Measurements from ENCODE around the gene CCDC33.

Gene CCDC33

DNA sequence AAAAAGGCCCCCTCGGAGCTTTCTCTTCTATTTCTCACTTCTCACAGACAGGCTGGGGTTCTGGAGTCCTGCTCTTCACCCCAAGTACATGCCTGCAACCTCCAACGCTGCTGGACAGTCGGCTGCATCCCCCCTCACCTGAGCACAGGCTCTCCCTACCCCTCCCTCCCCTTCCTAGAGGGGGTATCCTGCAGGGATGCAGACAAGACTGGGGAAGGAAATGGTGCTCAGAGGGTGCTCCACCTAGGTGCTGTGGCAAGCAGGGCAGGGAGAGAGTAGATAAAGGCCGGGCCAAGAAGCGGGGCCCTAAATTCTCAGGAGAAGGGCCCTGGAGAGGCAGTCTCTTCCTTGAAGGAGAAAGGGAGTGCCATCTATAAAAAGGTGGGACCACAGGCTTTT is 26.6 kb upstream of the CCDC33 start:
- no peak for DNase-seq

- no peak for DNase-seq
Observed at GRCh38 chr15:74209997-74210671, 26.0 kb upstream of the CCDC33 start.

- DNase-seq = no peak
Observed at GRCh38 chr15:74210729-74211128, 25.4 kb upstream of the CCDC33 start.

- no peak for DNase-seq
Observed at GRCh38 chr15:74211656-74212055, 24.5 kb upstream of the CCDC33 start.

- DNase-seq = no peak
Observed at GRCh38 chr15:74212494-74212893, 23.6 kb upstream of the CCDC33 start.

DNA sequence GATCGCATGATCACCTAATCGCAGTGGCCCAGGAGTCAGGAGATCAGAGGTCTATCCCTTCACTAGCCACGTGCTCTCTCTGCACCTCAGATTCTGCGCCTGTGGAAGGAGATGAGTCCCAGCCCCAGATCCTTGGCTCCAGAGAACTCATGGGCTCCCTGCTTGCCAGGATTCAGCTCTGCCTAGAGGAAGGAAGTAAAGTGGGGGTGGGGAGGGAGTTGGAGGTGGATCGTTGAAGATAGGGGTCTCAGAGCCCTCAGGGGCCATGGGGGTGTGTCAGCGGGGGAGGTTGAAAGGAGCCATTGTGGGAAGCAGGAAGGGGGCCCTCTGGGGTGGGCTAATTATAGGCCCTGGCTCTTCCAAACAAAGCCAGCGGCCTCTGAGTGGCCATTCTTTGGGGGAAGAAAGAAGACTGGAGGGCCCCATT is 22.3 kb upstream of the CCDC33 start:
- DNase-seq = no peak

GRCh38 chr15:74214324-74215021 is 21.7 kb upstream of the CCDC33 start:
- no peak for DNase-seq

DNA sequence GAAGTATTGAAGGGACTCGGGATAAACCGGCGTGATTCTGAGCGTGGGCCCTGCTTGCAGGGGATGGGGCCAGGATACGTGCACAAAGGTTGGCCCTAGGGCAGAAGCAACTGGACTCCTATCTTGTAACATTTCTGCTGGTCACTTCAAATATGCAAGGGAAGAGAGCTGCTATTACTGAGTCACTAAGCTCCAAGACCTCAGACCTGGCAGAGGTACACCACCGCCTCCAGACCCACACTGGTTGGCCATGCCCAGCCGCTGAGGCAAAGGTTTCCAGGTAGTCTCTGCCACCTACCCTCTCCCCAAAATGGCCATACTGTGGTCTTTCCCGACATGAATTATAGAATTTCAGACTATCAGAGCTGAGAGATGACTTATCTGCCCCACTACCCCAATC is 20.2 kb upstream of the CCDC33 start:
- DNase-seq = no peak

DNA sequence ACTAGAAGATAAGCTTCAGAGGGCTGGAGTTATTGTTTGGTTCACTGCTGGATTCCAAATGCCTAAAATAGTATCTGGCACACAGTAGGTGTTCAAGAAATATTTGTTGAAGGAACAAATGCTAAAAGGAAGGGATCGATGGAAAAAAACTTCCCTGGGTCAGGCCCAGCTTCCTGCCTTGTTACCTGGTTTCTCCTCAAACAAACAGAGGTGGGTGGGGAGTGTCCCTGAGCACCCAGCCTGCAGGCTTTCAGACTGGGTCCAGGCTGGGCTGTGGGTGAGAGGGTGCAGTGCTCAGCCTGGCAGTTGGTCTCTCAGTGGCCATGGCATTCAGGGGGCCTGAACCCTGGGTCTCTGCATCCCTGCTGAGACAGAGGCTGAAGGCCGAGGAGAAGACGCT is 19.2 kb upstream of the CCDC33 start:
- no peak for DNase-seq

GRCh38 chr15:74217907-74218885 is 17.9 kb upstream of the CCDC33 start:
- no peak for DNase-seq

DNA sequence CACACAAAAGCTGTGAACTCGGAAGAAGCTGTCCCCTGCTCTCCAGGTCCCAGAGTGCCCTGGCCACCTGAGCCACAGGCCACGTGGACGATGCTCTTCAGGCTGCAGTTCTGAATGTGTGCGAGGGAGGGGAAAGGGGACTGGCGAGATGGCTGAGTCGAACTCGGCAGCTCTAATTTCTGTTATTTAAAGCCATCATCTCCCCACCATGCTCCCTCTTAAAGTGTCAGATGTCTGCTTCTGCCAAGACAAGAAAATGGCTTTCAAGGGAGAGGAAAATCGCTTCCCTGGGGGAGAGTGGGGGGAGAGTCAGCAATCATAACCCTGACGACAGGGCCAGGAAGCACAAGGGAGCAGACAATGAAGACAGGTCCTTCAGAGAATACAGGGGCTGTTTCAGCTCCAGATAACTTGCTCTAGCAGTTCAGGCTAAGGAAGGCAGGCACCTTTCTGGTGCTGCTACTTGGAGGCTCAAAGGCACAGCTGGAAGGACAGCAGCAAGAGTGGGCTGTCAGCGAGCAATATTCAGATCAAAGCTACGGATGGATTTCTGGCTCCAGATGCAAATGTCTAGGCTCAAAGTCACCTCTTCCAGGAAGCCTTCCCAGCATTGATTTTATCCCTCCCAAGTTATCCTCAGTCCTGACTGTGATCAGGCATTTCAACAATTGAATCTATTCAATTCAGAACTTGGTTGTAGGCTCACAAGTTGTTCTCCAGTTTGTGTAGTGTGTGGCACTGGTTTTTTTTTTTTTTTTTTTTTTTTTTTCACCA is 15.5 kb upstream of the CCDC33 start:
- DNase-seq = no peak

DNA sequence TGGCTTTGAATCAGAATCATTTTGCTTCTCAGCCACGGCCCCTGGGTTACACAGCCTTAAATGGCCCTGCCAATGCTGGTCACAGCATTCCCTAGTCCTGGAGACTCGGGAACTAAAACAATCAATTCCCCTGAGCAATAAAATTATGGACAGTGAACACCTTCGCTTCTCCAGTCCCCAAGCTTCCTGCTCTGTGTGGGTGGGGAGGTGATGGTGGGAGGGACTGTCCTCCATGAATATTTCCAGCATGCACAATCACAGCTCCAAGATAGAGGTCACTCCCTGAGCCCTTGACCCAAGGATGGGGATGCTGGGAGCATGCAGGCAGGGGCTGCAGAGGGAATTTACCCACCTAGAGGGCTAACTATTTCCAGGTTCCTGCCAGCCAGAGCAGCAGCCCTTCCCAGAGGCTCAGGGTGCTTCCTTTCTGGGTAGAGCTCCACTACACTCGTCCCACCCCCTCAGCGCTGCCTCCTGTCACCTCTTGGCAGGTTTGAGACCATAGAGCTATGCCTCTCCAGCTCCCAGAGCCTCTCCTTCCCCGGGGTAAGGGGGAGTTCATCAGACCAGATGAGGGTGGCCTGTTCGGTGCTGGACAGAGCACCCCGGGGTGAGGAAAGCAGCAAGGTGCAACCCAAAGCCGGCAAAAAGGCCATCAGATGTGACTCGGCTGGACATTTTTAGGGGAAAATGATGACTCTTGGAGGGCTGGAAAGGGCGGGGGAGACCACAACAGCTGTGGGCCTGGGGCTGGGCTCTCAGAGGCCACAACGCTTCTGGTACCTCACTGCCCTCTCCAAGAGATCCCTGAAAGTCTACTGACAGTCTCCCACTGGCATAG is 14.5 kb upstream of the CCDC33 start:
- no peak for DNase-seq

DNA sequence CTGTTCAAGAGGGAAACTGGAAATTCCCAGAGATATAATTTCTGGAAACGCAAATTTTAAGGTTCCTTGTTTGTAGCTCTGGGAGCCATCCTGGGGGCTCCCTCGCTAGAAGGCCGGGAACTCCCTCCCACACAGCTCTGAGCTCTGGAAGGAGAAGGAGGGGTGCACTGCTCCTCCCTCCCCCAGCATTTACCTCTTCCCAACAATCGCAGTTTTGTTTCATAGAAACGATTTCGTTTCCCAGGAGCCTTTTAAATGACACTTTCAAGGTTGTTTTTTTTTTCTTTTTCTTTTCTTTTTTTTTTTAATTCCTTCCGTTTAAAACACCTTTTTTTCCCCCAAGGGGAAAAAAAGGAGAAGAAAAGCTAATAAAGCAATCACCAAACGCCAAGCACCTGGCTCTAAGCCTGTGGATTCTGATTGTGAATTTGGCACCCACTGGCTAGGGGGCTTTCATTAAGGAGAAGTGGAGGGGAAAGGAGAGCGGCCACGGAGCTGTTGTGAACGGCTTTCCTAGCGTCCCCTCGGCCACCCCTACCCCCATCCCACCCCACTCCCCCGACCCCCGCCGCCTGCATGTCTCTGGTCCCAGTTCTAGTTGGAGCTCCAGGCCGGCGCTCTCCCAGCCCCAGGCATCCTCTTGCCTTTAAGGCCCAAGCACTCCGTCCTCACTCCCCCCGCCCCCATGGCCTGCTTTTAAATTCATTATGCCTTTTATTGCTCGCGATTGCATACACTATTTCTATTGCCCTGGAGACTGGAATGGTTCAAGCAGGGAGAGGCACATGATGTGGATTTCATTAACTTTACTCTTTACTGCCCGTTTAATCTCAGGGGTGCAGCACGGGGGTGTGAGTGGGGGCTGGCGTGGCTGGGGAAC is 13.6 kb upstream of the CCDC33 start:
- DNase-seq = no peak

DNA sequence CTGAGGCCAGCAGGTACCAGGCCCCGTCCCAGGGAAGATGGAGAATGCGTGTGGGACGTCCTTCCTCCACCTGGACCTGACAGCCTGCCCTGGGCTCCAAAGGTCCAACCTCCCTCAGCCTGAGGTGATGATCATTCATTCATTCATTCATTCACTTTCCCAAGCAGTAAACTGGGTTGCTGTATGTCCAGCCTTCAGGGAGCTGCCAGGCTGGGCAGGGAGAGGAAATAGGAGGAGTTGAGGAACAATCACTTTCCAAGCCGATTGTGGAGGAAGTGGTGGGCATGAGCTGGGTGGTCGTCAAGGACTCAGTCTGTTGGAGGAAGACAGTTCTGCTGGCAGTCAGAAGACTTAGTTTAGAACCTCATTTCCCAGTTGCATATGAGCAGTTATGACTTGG is 10.2 kb upstream of the CCDC33 start:
- no peak for DNase-seq

DNA sequence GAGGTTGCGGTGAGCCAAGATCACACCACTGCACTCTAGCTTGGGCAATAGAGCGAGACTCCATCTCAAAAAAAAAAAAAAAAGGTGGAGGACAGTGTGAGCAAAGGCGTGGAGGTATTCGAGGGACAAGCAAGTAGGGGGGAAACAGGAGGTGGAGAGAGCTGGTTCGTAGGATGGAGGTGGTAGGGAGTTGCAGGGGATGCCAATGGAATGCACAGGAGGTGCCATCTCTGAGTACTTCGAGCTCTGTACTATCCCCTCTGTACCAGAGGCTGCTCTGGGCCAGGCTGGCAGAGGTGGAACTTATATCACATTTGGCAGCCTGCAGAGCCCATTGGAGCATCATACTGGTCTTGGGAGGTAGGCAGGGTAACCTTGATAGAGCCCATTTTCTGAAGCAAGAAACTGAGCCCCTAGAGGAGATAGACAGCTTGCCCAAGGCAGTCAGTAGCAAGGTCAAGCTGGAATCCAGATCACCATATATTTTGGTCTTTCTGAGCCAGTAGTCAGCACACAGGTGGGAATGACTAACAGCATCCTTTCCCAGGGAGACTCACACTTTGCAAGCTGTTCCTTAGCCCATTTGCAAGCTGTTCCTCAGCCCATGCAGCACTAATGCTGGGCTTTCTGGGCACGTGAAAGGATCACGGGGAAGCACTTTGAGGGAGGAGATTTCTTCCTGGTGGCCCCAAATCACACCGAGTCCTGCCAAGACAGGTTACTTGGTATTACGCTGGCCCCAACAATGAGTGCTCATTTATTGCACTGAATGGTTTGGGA is 9.2 kb upstream of the CCDC33 start:
- DNase-seq = no peak

- peak in 1 of 2 experiments; percentile 30 for DNase-seq
Observed at GRCh38 chr15:74227968-74228722, 8.0 kb upstream of the CCDC33 start.

- DNase-seq = no peak
Observed at GRCh38 chr15:74228723-74229081, 7.4 kb upstream of the CCDC33 start.

DNA sequence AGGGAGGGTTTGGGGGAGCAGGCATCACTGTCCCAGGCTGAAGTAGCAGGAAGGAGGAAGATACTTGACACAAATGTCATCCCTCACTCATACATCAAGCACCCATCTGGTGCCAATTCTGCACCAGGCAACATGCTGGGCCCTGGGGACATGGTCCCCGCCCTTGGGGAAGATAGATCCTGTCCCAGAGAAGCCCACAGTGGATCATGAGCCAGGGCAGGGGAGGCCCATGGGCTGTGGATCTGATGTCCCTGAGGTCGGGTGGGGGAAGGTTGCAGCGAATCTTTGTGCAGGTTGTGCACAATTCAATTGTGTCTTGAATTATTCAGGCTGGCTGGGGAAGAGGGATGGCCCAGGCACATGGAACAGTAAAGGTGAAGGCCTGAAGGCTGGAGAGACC is 6.4 kb upstream of the CCDC33 start:
- DNase-seq = no peak

DNA sequence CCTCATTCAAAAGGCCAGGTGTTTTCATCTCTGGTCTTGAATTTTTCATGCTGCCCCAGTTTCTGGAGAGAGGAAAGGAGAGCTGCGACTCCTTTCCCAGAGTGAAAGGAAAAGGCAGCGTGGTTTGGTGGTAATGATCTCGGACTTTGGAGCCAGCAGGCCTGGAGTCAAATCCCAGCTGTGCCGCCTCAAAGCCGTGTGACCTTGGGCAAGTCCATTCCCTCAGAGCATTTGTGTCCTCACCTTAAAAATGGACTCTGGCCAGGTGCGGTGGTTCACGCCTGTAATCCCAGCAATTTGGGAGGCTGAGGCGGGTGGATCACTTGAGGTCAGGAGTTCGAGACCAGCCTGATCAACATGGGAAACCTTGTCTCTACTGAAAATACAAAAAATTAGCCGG is 4.7 kb upstream of the CCDC33 start:
- no peak for DNase-seq
